Activated CD8-positive, alpha-beta memory T cell treated with anti-CD3 and anti-CD28 coated beads, Interleukin-2, amount 10 ng/mL, durations not matched to agents 7 days and 5 days (primary cell): Measurements from ENCODE around the gene ANKMY1. TPM values are rescaled to one million over a fixed set of nuclear protein-coding genes. Genes with fewer than 3 reads are reported as not detected.
"Not testable (repeated sequence)": the region's sequence is repeated elsewhere in the genome, so short reads cannot be mapped to it uniquely, and the experiment has no call there.

Experiments
- ATAC-seq: fragments of 150-1000 bp; cut with Tn5 transposase; one replicate; pipeline ENCODE4 v1.10.0; 2021; ENCODE audit warnings: moderate library complexity
- CTCF ChIA-PET: fragments of 350-600 bp; sonication (Branson Sonifier 250); formaldehyde crosslinking; loops from one replicate; lab custom pipeline; 2021; ENCODE audit warnings: antibody characterized with exemption; lab: Charles Lee
- DNase-seq: peaks from one replicate; pipeline ENCODE4 v3.0.0-alpha.2; 2020
- H3K27ac Mint-ChIP-seq: one replicate; pipeline ENCODE4 v1.8.0; 2021; ENCODE audit warnings: mild to moderate bottlenecking, mixed read lengths
- H3K27me3 Mint-ChIP-seq: one replicate; pipeline ENCODE4 v1.8.0; 2021; ENCODE audit warnings: mixed read lengths
- H3K36me3 Mint-ChIP-seq: one replicate; pipeline ENCODE4 v1.8.0; 2021; ENCODE audit warnings: mild to moderate bottlenecking, mixed read lengths
- H3K4me1 Mint-ChIP-seq: one replicate; pipeline ENCODE4 v1.8.0; 2021; ENCODE audit warnings: mixed read lengths
- H3K4me3 Mint-ChIP-seq: one replicate; pipeline ENCODE4 v1.8.0; 2021; ENCODE audit warnings: mild to moderate bottlenecking, moderate library complexity, mixed read lengths
- H3K9me3 Mint-ChIP-seq: one replicate; pipeline ENCODE4 v1.8.0; 2022; ENCODE audit warnings: low read depth, mixed read lengths
- total RNA-seq, 2 experiments: library from RNA; stranded (reverse); gene quantifications; one replicate each; pipeline ENCODE4 v1.2.3, GENCODE V29; 2021

Gene ANKMY1
- total RNA-seq, 2 experiments from 2014 or later: 21.3 to 33.5 TPM

GRCh38 chr2:240532031-240532775, 25.6 kb downstream of the ANKMY1 start:
- H3K4me1 Mint-ChIP-seq: no peaks in the 10 kb centered on the region
- CTCF ChIA-PET: interaction anchor here (1.8 kb wide), 1 partner anchor 18 kb away, joined by 5 read pairs; no protein-coding TSS in a partner anchor

GRCh38 chr2:240531038-240531437, 26.8 kb downstream of the ANKMY1 start:
- CTCF ChIA-PET: no interaction called here
- DNase-seq (no peak), ATAC-seq (no peak)
- no peaks in the 10 kb centered on the region for H3K4me1 Mint-ChIP-seq
- H3K4me3 Mint-ChIP-seq: no peak overlapping the region
- H3K27ac Mint-ChIP-seq: no peak overlapping the region
- H3K36me3 Mint-ChIP-seq: peaks cover 78% of the 10 kb centered on the region
- no peaks in the 10 kb centered on the region for H3K27me3 Mint-ChIP-seq
- H3K9me3 Mint-ChIP-seq: peaks cover 38% of the 10 kb centered on the region

More at GRCh38 chr2:240532031-240532775, 25.6 kb downstream of the ANKMY1 start:
- no peak overlapping the region for H3K27ac Mint-ChIP-seq
- ATAC-seq (no peak), DNase-seq (no peak)
- no peaks in the 10 kb centered on the region for H3K27me3 Mint-ChIP-seq
- H3K36me3 Mint-ChIP-seq: peaks cover 68% of the 10 kb centered on the region
- H3K4me3 Mint-ChIP-seq: no peak overlapping the region
- H3K9me3 Mint-ChIP-seq: peaks cover 28% of the 10 kb centered on the region

GRCh38 chr2:240530181-240530580, 27.6 kb downstream of the ANKMY1 start:
- Mint-ChIP-seq H3K9me3 (peaks cover 43% of the 10 kb centered on the region), H3K27me3 (no peaks in the 10 kb centered on the region), H3K27ac (no peak overlapping the region), H3K4me1 (no peaks in the 10 kb centered on the region), H3K36me3 (peaks cover 84% of the 10 kb centered on the region), H3K4me3 (no peak overlapping the region)
- ATAC-seq: no peak
- CTCF ChIA-PET: no interaction called here
- no peak for DNase-seq

- CTCF ChIA-PET: interaction anchor here (2.0 kb wide), 1 partner anchor 16 kb away, joined by 10 read pairs; no protein-coding TSS in a partner anchor
- no peaks in the 10 kb centered on the region for H3K4me1 Mint-ChIP-seq
These were observed 28.3 kb downstream of the ANKMY1 start for GRCh38 chr2:240529344-240529999.

GRCh38 chr2:240528406-240529040, 29.3 kb downstream of the ANKMY1 start:
- H3K4me1 Mint-ChIP-seq: no peaks in the 10 kb centered on the region
- DNase-seq (no peak), ATAC-seq (no peak)
- H3K27me3 Mint-ChIP-seq: no peaks in the 10 kb centered on the region
- no peak overlapping the region for H3K27ac Mint-ChIP-seq
- peaks cover 51% of the 10 kb centered on the region for H3K9me3 Mint-ChIP-seq
- no peak overlapping the region for H3K4me3 Mint-ChIP-seq
- CTCF ChIA-PET: interaction anchor here (2.0 kb wide), 1 partner anchor 15 kb away, joined by 10 read pairs; no protein-coding TSS in a partner anchor
- H3K36me3 Mint-ChIP-seq: peaks cover 87% of the 10 kb centered on the region

More at GRCh38 chr2:240529344-240529999, 28.3 kb downstream of the ANKMY1 start:
- Mint-ChIP-seq H3K36me3 (peaks cover 84% of the 10 kb centered on the region), H3K27me3 (no peaks in the 10 kb centered on the region), H3K4me3 (no peak overlapping the region), H3K27ac (no peak overlapping the region), H3K9me3 (peaks cover 48% of the 10 kb centered on the region)
- ATAC-seq: no peak
- no peak for DNase-seq

GRCh38 chr2:240527153-240527750, 30.5 kb downstream of the ANKMY1 start:
- Mint-ChIP-seq H3K9me3 (peaks cover 42% of the 10 kb centered on the region), H3K4me1 (no peaks in the 10 kb centered on the region)

GRCh38 chr2:240526521-240526920, 31.3 kb downstream of the ANKMY1 start:
- H3K4me1 Mint-ChIP-seq: no peaks in the 10 kb centered on the region
- ATAC-seq (no peak), DNase-seq (peak; percentile 28)
- CTCF ChIA-PET: interaction anchor here (1.2 kb wide), 1 partner anchor 12 kb away, joined by 3 read pairs; no protein-coding TSS in a partner anchor
- peaks cover 37% of the 10 kb centered on the region for H3K9me3 Mint-ChIP-seq
- H3K27ac Mint-ChIP-seq: no peak overlapping the region
- no peaks in the 10 kb centered on the region for H3K27me3 Mint-ChIP-seq
- peaks cover 91% of the 10 kb centered on the region for H3K36me3 Mint-ChIP-seq
- H3K4me3 Mint-ChIP-seq: no peak overlapping the region

More at GRCh38 chr2:240527153-240527750, 30.5 kb downstream of the ANKMY1 start:
- Mint-ChIP-seq H3K4me3 (no peak overlapping the region), H3K27me3 (no peaks in the 10 kb centered on the region), H3K27ac (no peak overlapping the region), H3K36me3 (peaks cover 92% of the 10 kb centered on the region)
- CTCF ChIA-PET: no interaction called here
- ATAC-seq (no peak), DNase-seq (no peak)

- Mint-ChIP-seq H3K36me3 (peaks cover 88% of the 10 kb centered on the region), H3K9me3 (peaks cover 32% of the 10 kb centered on the region), H3K4me3 (no peak overlapping the region), H3K27me3 (no peaks in the 10 kb centered on the region), H3K4me1 (peaks cover under 1% of the 10 kb centered on the region), H3K27ac (no peak overlapping the region)
- ATAC-seq (no peak), DNase-seq (peak; percentile 23)
- CTCF ChIA-PET: interaction anchor here (1.2 kb wide), 1 partner anchor 12 kb away, joined by 3 read pairs; no protein-coding TSS in a partner anchor
These were observed 32.0 kb downstream of the ANKMY1 start for GRCh38 chr2:240525802-240526201.

- Mint-ChIP-seq H3K4me3 (no peak overlapping the region), H3K27me3 (no peaks in the 10 kb centered on the region), H3K4me1 (peaks cover 4% of the 10 kb centered on the region), H3K27ac (no peak overlapping the region), H3K36me3 (peaks cover 87% of the 10 kb centered on the region), H3K9me3 (peaks cover 35% of the 10 kb centered on the region)
- ATAC-seq (no peak), DNase-seq (peak; percentile 21)
- CTCF ChIA-PET: interaction anchor here (1.2 to 1.8 kb wide), 2 partner anchors 11 kb away, joined by 3 to 9 read pairs; no protein-coding TSS in a partner anchor
These were observed 32.6 kb downstream of the ANKMY1 start for GRCh38 chr2:240524963-240525718.

GRCh38 chr2:240523451-240524281, 34.1 kb downstream of the ANKMY1 start:
- H3K4me1 Mint-ChIP-seq: peaks cover 4% of the 10 kb centered on the region
- ATAC-seq (no peak), DNase-seq (peak; percentile 34)
- peaks cover 35% of the 10 kb centered on the region for H3K9me3 Mint-ChIP-seq
- no peak overlapping the region for H3K27ac Mint-ChIP-seq
- CTCF ChIA-PET: interaction anchor here (1.8 kb wide), 1 partner anchor 10 kb away, joined by 9 read pairs; no protein-coding TSS in a partner anchor
- peaks cover 74% of the 10 kb centered on the region for H3K36me3 Mint-ChIP-seq
- H3K4me3 Mint-ChIP-seq: no peak overlapping the region
- no peaks in the 10 kb centered on the region for H3K27me3 Mint-ChIP-seq

- ATAC-seq (no peak), DNase-seq (peak; percentile 31)
- CTCF ChIA-PET: no interaction called here
These were observed 35.4 kb downstream of the ANKMY1 start for GRCh38 chr2:240522406-240522805.

GRCh38 chr2:240521885-240522284, 35.9 kb downstream of the ANKMY1 start:
- H3K27ac Mint-ChIP-seq, H3K4me3 Mint-ChIP-seq, ATAC-seq, H3K4me1 Mint-ChIP-seq, H3K27me3 Mint-ChIP-seq, CTCF ChIA-PET: not testable (repeated sequence)
- peaks cover 63% of the 10 kb centered on the region for H3K36me3 Mint-ChIP-seq
- DNase-seq: peak; percentile 31
- H3K9me3 Mint-ChIP-seq: peaks cover 25% of the 10 kb centered on the region

More at GRCh38 chr2:240522406-240522805, 35.4 kb downstream of the ANKMY1 start:
- peaks cover 68% of the 10 kb centered on the region for H3K36me3 Mint-ChIP-seq
- no peak overlapping the region for H3K27ac Mint-ChIP-seq
- H3K9me3 Mint-ChIP-seq: peaks cover 30% of the 10 kb centered on the region
- no peaks in the 10 kb centered on the region for H3K27me3 Mint-ChIP-seq
- H3K4me1 Mint-ChIP-seq: peaks cover 4% of the 10 kb centered on the region
- H3K4me3 Mint-ChIP-seq: no peak overlapping the region
